GM21528 (cell line): Measurements from ENCODE around the gene SP4.
"Not testable (repeated sequence)": the region's sequence is repeated elsewhere in the genome, so short reads cannot be mapped to it uniquely, and the experiment has no call there.

Experiments
- ATAC-seq: cut with Tn5 transposase; IDR thresholded peaks from one replicate; pipeline ENCODE4 v1.9.1; 2021; ENCODE audit warnings: mild to moderate bottlenecking, moderate library complexity; ENCODE audit not compliant: unreplicated experiment, low FRiP score

The SP4 gene

DNA sequence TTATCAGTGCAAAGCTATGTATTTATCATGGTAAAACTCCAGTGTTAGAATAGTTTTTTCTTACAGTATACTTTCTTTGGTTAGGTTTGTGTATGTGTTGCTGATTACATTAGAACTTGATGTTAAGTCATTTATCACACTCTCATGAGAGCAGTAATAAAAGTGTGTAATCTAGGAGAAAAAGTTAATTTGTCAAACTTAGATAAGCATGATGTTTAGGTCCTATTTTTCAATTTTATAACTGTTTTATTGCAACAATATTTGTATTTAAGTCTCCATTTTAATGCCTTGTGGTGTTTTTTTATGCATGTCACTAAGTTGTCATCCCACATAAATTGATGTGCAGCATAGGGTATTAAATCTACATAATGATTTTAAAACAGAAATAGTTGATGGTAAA lies 86.2 kb downstream of the SP4 start:
- no peak for ATAC-seq

DNA sequence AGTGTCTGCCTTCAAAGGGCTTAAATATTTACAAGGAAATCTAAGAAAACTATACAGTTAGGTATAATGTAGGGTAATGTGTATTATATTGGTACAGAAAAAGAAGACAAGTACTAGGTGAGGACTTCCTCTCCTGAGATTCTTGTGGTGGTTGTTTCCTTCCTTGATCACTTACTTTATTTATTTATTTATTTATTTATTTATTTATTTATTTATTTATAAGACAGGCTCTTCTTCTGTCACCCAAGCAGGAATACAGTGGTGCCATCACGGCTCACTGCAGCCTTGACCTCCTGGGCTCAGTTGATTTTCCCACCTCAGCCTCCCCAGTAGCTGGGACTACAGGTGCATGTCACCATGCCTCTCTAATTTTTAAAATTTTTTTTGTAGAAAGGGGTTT lies 96.8 kb downstream of the SP4 start:
- no peak for ATAC-seq

DNA sequence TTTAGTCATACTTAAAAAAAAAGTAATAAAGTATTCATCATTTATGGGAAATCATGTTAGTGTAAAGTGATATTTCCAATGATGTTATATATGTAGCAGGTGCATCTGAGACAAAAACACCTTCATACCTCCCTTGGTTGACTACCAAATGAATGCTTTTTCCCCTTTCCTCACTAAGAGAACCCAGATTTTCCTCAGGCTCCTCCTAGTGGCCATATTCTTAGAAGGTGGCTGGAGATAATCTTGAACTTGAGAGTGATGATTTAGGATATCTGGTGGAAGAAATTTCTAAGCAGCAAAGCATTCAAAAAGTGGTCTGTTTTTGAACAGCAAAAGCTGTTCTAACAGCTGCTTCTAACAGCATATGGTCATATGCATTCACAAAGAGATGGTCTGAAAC lies 98.1 kb downstream of the SP4 start:
- ATAC-seq: no peak

DNA sequence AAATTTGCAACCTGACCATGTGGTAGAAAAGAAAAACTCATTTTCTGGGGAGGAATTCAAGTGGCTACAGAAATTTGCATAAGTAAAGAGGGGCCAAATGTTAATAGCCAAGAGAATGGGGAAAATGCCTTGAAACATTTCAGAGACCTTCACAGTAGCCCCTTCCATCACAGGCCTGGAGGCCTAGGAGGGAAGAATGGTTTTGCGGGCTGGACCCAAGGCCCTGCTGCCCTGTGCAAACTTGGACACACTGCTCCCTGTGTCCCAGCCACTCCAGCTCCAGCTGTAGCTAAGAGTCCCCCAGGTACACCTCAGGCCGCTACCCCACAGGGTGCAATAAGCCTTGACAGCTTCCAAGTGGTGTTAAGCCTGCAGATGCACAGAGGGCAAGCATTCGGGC lies 98.6 kb downstream of the SP4 start:
- no peak for ATAC-seq

DNA sequence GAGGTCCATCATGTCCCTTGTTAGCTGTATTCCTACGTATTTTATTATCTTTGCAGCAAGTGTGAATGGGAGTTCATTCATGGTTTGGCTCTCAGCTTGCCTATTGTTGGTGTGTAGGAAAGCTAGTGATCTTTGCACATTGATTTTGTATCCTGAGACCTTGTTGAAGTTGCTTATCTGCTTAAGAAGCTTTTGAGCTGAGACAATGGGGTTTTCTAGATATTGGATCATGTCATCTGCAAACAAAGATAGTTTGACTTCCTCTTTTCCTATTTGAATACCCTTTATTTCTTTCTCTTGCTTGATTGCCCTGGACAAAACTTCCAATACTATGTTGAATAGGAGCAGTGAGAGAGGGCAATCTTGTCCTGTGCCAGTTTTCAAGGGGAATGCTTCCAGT lies 104.6 kb downstream of the SP4 start:
- ATAC-seq: not testable (repeated sequence)

DNA sequence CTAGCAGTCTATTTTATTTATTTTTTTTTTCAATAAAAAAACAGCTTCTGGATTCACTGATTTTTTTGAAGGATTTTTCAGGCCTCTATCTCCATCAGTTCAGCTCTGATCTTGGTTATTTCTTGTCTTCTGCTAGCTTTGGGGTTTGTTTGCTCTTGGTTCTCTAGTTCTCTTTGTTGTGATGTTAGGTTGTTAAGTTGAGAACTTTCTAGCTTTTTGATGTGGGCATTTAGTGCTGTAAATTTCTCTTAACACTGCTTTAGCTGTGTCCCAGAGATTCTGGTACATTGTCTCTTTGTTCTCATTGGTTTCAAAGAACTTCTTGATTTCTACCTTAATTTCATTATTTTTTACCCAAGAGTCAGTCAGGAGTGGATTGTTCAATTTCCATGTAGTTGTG lies 105.8 kb downstream of the SP4 start:
- not testable (repeated sequence) for ATAC-seq

DNA sequence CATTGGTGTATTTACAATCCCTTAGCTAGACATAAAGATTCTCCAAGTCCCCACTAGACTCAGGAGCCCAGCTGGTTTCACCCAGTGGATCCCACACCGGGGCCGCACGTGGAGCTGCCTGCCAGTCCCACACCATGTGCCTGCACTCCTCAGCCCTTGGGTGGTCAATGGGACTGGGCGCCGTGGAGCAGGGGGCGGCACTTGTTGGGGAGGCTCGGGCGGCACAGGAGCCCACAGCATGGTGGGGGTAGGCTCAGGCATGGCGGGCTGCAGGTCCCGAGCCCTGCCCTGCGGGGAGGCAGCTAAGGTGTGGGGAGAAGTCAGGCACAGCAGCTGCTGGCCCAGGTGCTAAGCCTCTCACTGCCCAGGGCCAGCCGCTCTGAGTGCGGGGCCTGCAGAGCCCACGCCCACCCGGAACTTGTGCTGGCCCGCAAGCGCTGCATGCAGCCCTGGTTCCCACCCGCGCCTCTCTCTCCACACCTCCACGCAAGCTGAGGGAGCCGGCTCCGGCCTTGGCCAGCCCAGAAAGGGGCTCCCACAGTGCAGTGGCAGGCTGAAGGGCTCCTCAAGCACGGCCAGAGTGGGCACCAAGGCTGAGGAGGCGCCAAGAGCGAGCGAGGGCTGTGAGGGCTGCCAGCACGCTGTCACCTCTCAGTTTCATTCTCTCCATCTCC lies 108.7 kb downstream of the SP4 start:
- ATAC-seq: not testable (repeated sequence)

DNA sequence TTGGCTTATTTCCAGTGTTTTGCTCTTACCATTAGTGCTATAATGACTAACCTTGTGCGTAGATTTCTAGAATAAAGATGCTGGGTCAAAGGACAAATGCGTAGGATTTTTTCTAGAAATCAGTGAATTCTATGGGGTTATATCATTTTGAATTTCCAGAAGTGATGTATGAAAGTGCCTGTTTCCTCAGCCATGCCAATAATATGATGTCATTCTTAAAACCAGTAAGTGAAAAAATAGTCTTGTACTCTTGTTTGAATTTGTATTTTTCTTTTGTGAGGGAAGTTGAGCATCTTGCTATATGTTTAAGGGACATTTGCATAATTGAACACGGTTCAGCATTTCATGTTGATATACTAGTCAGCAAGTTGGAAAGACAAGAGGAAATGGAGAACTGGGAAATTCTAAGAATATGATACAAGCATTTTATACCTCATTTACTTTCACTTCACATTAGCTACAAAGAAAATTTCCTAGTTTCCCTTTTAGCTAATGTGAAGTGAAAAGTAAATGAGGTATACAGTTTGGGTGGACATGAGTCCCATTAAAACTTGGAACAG lies 111.1 kb downstream of the SP4 start:
- ATAC-seq: no peak

DNA sequence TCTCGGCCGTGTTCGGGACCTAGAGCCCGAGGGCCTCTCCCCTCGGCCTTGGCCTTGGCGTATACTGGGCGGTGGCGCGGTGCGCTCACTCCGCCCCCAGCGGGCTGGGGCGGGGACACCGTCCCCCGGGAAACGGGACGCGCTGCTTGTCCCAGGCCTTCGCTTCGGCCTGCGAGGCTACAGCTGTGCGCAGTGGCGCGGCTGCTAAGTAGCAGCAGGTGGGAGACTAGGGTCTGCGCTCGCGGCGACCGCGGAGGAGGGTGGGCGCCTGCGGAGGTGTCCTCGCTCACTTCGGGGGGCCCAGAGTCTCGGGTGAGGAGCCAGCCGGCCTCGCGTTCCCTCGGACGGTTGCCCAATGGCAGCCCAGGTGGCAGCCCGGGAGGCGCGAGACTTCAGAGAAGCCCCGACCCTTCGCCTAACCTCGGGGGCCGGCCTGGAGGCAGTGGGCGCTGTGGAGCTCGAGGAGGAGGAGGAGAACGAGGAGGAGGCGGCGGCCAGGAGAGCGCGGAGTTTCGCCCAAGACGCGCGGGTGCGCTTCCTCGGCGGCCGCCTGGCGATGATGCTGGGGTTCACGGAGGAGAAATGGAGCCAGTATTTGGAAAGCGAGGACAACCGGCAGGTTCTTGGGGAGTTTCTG lies 115.1 kb downstream of the SP4 start, which contains the start of gene DNAH11:
DNAH11 (plus strand) TSS at position 149 of the 637 bp plus-strand sequence; CDS start at position 356, 207 bp downstream.
- no peak for ATAC-seq

DNA sequence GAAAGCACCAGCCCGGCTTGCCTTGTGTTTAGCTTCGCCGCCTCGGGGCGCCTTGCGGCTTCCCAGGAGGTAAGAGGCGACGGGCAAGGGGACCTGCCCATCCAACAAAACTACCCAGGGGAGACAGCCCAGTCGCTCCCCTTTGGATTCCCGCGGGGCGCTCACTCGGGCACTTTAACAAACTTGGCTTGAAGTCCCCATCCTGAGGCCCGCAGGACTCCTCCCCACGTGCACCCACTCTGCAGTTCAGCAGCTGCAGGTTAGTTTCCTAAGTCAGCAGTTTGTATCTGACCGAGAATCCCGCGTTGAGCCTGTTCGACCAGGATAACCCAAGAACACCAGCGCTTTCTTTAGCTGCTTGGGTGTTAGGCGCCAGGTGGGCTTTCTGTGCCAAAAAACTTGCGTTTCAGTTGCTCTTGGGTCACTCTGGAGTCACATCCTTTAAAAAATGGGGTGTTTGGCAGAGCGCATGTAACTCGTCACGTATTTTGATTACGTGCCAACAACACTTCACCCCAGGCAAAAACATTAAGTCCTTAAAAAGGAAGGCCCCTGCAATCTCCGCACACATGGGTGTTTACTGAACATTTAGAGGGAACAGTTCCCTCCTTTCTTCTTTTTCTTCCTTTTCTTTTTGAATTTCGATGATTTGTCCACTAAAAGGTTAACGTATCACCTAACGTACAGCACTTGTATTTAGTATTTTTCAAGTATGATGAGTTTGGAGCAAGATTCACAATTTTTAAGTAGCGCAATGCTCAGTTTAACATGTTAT lies 115.8 kb downstream of the SP4 start:
- no peak for ATAC-seq

DNA sequence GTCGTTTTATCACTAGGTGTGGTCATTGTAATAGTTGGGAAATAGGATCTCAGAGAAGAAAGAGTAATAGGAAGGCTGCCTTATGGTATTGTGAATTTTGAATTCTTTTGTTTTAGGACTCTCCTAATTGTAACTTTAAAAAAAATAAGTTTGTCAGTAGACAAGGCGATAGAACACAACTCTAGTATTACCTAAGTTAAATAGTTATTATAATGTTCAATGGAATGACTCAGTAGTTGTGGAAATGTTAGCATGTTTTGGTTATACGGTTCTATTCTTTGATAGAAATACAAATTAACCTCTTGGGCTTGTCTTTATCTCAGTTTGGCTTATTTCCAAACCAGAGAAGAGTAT lies 116.4 kb downstream of the SP4 start:
- ATAC-seq: no peak

DNA sequence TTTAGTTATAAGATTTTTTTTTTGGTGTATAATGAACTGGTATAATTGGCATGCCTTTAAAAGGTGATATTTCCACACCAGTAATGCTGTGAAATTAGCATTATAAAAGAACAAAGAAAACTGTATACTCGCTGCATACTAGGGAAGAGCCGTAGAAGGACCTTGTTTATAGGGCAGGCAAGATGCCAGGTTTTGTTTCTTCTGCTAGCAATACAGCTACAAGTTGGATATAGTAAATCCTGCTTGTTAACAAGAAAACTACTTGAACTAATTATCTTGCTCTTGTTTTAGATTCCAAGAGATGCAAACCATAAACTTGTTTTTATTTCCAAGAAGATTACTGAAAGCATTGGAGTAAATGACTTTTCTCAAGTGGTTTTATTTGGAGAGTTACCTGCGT lies 116.8 kb downstream of the SP4 start:
- no peak for ATAC-seq

DNA sequence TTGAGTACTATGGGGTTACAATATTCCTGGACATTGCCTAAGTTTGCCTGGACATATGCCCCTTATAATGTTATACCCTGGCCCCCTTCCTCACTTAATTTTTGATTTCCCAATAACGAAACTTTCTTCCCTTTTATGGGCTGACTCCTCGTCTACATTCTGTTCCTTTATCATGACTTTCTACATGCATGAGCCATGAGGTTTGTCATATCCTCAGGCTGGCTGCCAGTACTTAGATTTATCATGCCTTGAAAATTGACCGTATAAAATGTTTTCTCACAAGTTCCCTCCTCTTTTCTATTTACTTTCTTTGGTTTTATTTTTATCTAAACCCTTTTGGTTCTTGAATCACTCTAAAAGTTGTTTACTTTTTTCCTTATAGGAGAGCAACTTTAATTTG lies 119.6 kb downstream of the SP4 start:
- ATAC-seq: no peak

DNA sequence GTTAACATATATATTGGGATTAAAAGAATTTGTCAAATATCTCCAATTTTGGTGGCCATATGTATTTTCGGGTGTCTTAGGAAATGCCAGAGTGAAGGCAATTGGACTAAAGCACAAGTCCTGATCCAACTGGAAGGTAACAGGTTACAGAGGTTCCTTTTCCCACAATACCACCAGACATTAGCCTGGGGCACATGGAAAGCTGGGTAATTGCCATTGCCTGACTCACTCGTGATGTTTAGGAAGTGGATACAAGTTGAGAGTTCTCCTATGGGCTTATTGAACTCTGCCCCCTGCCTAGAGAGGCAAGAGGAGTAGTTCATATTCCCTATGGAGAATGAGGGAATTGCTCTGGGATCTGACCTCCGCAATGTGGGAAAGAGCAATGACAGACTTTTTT lies 120.6 kb downstream of the SP4 start:
- no peak for ATAC-seq

DNA sequence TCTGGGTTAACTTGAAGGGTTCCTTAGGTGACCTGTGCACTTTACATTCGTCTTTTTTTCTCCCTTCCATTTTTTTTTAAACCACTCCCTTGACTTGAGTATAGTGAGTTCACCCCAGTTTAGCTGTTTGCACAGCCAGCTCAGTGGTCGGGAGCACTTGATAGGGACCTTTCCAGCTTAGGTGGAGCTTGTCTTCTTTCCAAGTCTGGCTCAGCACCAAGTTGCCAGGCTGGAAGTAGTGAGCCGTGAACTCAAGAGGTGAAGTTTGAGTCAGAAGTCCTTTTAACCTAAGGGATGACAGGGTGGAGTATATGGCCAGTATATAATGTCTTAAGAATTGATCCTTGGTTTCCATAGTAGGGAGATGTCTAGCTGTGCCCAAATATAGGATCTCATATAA lies 122.2 kb downstream of the SP4 start:
- no peak for ATAC-seq

DNA sequence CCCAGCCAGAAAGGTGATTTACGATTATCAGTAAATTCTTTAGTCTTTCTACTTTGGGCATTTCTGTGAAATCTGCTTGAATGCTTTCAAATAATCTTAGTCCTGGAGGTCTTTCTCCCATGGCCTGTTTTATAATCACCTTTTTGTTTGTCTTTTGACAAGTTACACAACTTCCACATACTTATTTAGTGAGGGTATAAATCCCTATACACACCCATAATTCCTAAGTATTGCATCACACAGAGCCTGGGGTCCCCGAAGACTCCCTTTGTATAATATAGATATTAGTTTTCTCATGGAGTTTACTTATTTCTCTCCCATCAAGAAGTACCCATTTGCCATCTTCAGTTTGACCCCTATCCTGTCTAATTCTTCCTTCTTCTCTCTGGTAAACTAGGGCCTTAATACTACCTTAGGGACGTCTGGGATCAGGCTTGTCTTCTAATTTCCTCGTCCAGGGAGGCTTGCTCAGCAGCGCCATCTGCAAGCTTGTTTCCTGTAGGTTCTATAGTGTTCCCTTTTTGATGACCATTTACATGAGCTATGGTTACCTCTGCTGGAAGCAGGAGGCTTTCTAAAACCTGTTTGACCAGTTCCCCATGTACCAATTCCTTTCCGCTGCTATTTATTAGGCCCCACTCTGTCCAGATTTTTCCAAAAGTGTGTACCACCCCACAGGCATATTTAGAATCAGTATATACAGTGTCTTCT lies 123.1 kb downstream of the SP4 start:
- ATAC-seq: no peak

DNA sequence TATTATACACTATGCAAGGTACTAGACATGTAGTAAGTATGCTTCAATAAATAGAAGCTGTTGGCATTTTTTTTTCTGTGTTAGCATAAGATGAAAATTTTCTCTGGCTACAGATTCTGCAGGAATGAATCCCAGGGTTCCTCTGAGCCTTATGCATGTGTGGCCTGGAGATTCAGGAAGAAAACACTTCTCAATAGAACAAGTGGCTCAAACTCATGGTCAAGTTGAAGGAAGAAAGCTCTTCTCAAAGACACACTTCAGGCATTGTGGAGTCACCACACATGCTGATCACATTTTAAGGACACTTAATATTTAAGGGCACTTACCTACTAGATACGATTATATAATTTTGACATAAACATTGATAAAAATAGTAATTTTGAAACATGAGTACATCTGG lies 134.5 kb downstream of the SP4 start:
- no peak for ATAC-seq
